DMS153 treated with DMSO at 0.1 percent for 48 hours (cell line): Measurements from ENCODE around the gene SYTL1.

Source experiments
- DNase-seq: peaks from one replicate; lab custom pipeline; 2025; ENCODE audit not compliant: unreplicated experiment; lab: John Stamatoyannopoulos, UW

SYTL1 gene

DNA sequence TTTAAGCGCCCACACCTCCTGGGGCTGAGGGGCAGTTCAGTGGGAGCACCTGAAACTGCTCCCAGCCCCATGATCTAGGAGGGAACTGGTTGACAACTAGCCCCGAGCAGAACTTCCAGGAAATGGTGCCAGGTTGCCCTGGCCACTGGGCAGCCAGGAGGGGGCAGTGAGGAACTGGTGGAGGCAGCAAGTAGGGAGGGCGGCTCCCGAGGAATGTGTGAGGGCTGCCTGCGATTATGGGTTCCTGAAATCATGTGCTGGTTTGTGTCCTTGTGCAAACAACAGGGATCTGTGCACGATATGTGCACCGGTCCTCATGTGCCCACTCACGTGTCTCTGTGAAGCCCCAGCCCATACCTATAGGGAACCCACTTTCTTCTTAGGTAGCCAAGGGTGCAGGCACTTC lies 60.5 kb downstream of the SYTL1 start:
- peak; percentile 18 for DNase-seq

DNA sequence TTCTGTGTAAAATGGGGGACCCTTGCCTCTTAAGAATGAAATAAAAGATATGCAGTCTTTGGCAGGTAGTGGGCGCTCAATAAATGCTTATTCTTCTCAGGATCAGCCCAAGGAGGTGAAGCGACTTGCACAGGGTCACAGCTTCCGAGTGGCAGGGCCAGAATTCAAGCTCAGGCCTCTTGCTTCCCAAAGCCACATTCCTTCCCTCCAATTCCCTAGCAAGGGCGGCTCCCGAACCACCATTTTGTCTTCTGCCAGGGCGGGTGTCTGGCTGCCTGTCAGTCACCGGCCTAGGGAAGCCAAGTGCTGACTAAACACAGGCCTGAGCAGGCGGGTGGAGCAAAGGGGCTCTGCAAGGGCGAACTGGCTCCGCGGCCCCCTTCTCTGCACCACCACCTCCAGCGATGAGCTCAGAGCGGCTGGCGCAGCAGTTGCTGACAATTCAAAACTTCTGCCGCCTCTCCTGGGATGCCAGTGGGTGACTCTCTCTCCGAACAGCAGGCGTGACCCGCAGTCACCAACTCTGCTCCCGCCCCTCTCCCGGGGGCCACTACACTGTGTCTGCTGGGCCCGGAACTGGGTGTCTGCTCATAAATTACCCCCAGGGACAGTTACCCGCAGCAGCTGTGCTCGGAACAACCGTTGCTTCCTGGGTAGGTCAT lies 61.4 kb downstream of the SYTL1 start:
- DNase-seq, result no peak
